Measurements from ENCODE around the gene BOK.

DNA sequence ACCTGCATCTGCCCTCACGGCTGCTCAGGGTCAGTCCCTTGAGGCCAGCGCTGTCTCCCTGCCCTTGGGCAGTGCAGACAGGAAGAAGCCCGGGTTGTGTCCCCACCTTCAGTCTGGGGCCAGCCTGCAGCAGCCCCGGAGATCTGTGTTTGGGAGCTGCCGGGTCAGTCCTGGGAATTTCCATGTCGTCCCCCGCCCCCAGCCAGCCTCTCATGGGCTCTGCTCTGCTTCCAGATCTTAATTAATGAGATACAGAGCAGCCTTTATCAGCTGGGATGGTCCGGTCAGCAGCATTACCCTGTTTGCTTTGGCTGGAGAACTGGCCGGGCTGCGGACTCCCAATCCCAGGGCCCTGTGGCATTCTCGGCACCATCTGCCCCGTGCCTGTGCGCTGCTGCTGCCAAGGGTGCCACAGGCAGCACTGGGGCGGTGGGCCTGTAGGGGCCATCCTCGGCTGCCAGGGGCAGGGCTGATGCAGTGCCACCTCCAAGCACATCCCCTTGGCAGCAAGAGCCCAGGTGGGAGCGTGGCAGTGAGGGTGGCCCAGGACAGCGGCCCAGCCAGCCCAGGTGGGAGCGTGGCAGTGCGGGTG, 2.4 kb downstream of the BOK start:
- TF ChIP-seq, protein P1, sequence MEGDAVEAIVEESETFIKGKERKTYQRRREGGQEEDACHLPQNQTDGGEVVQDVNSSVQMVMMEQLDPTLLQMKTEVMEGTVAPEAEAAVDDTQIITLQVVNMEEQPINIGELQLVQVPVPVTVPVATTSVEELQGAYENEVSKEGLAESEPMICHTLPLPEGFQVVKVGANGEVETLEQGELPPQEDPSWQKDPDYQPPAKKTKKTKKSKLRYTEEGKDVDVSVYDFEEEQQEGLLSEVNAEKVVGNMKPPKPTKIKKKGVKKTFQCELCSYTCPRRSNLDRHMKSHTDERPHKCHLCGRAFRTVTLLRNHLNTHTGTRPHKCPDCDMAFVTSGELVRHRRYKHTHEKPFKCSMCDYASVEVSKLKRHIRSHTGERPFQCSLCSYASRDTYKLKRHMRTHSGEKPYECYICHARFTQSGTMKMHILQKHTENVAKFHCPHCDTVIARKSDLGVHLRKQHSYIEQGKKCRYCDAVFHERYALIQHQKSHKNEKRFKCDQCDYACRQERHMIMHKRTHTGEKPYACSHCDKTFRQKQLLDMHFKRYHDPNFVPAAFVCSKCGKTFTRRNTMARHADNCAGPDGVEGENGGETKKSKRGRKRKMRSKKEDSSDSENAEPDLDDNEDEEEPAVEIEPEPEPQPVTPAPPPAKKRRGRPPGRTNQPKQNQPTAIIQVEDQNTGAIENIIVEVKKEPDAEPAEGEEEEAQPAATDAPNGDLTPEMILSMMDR (IDR thresholded peaks at IDR 0.05) = no peak
- TF ChIP-seq POLR2A (IDR thresholded peaks at IDR 0.05) = no peak
